GM23338 (cell line): ENCODE measurements around the gene PRUNE2. TPM values are rescaled to one million over a fixed set of nuclear protein-coding genes. Genes with fewer than 3 reads are reported as not detected.

Source experiments
- ATAC-seq: fragments of 200-7000 bp; cut with Tn5 transposase; 3 replicates; pipeline ENCODE4 v1.9.1; 2020
- DNase-seq: peaks from one replicate; pipeline ENCODE4 v3.0.0-alpha.2; 2015; ENCODE audit warnings: low spot score
- H2AFZ ChIP-seq: fragments of 200-600 bp; sonication (generic); 2 replicates; pipeline ENCODE4 v1.8.0; 2016; ENCODE audit warnings: antibody characterized with exemption, mild to moderate bottlenecking, moderate library complexity
- H3F3A ChIP-seq: fragments of 200-600 bp; sonication (generic); replicated peaks from 2 replicates; pipeline ENCODE4 v1.8.0; 2017; ENCODE audit warnings: antibody characterized with exemption, mixed run types, low read depth
- H3K27ac ChIP-seq: fragments of 200-600 bp; sonication (generic); 2 replicates; pipeline ENCODE4 v1.6.1; 2016; ENCODE audit warnings: low read depth
- H3K27me3 ChIP-seq: fragments of 200-600 bp; sonication (generic); 2 replicates; pipeline ENCODE4 v1.8.0; 2016; ENCODE audit warnings: mild to moderate bottlenecking, mixed run types, moderate library complexity; ENCODE audit not compliant: insufficient read depth
- H3K36me3 ChIP-seq: fragments of 200-600 bp; sonication (generic); 2 replicates; pipeline ENCODE4 v1.8.0; 2016; ENCODE audit warnings: mild to moderate bottlenecking; ENCODE audit not compliant: insufficient read depth
- H3K4me1 ChIP-seq: fragments of 200-600 bp; sonication (generic); 2 replicates; pipeline ENCODE4 v1.8.0; 2016; ENCODE audit warnings: mild to moderate bottlenecking, moderate library complexity; ENCODE audit not compliant: insufficient read depth
- H3K4me2 ChIP-seq: fragments of 200-600 bp; sonication (generic); 2 replicates; pipeline ENCODE4 v1.7.1; 2017; ENCODE audit warnings: mixed run types
- H3K4me3 ChIP-seq: fragments of 200-600 bp; sonication (generic); 2 replicates; pipeline ENCODE4 v1.6.1; 2016; ENCODE audit warnings: mixed run types
- H3K79me2 ChIP-seq: fragments of 200-600 bp; sonication (generic); replicated peaks from 2 replicates; pipeline ENCODE4 v1.8.0; 2017; ENCODE audit warnings: mild to moderate bottlenecking; ENCODE audit not compliant: insufficient read depth
- H3K9me2 ChIP-seq: fragments of 200-600 bp; sonication (generic); 2 replicates; pipeline ENCODE4 v1.8.0; 2017; ENCODE audit not compliant: insufficient read depth
- H4K20me1 ChIP-seq: fragments of 200-600 bp; sonication (generic); replicated peaks from 2 replicates; pipeline ENCODE4 v1.8.0; 2017; ENCODE audit warnings: mild to moderate bottlenecking; ENCODE audit not compliant: insufficient read depth
- H3K27ac Mint-ChIP-seq: 2 replicates; pipeline ENCODE4 v1.8.0; 2020; ENCODE audit warnings: inconsistent platforms, mild to moderate bottlenecking, moderate library complexity, mixed read lengths
- H3K27me3 Mint-ChIP-seq: 3 replicates; pipeline ENCODE4 v1.8.0; 2022; ENCODE audit warnings: low read depth, mild to moderate bottlenecking, moderate library complexity, mixed read lengths, inconsistent platforms; ENCODE audit not compliant: insufficient read depth, poor library complexity
- H3K36me3 Mint-ChIP-seq: 3 replicates; pipeline ENCODE4 v1.8.0; 2021; ENCODE audit warnings: low read depth, mild to moderate bottlenecking, inconsistent platforms, moderate library complexity, mixed read lengths
- H3K4me1 Mint-ChIP-seq: 3 replicates; pipeline ENCODE4 v1.8.0; 2020; ENCODE audit warnings: mild to moderate bottlenecking, inconsistent platforms, mixed read lengths
- H3K4me3 Mint-ChIP-seq: 3 replicates; pipeline ENCODE4 v1.8.0; 2021; ENCODE audit warnings: moderate library complexity, mild to moderate bottlenecking, inconsistent platforms, mixed read lengths
- H3K9me3 Mint-ChIP-seq: 3 replicates; pipeline ENCODE4 v1.8.0; 2020; ENCODE audit warnings: moderate library complexity, mild to moderate bottlenecking, inconsistent platforms, mixed read lengths
- CREB1 ChIP-seq: fragments of 250-450 bp; sonication (Bioruptor Pico); IDR thresholded peaks from 2 replicates; pipeline ENCODE4 v1.5.0; 2020; ENCODE audit warnings: low read depth, mild to moderate bottlenecking, moderate library complexity
- EZH2 ChIP-seq: fragments of 200-600 bp; sonication (generic); IDR thresholded peaks from one replicate; pipeline ENCODE4 v1.8.0; 2017; ENCODE audit warnings: antibody characterized with exemption, mild to moderate bottlenecking, low read depth; ENCODE audit not compliant: unreplicated experiment
- EZH2phosphoT487 ChIP-seq: fragments of 200-600 bp; sonication (generic); IDR thresholded peaks from one replicate; pipeline ENCODE4 v1.8.1; 2018; ENCODE audit warnings: antibody characterized with exemption; ENCODE audit not compliant: unreplicated experiment
- JUNB ChIP-seq: IDR thresholded peaks from one replicate; pipeline ENCODE4 v1.6.1; 2016; ENCODE audit warnings: antibody characterized with exemption; ENCODE audit not compliant: unreplicated experiment
- STAT1 ChIP-seq: IDR thresholded peaks from one replicate; pipeline ENCODE4 v1.6.1; 2016; ENCODE audit warnings: antibody characterized with exemption; ENCODE audit not compliant: unreplicated experiment
- ZNF331 ChIP-seq: fragments of 250-450 bp; sonication (Bioruptor Pico); IDR thresholded peaks from 2 replicates; pipeline ENCODE4 v1.5.0; 2020; ENCODE audit warnings: low read depth, mild to moderate bottlenecking, moderate library complexity
- polyA plus RNA-seq: library from polyadenylated mRNA; unstranded; fragments of >200 nt; fragmentation: Nextera tagmentation; extraction: Ambion mirVana; gene quantifications from 2 replicates; pipeline ENCODE4 v1.2.1, GENCODE V29; 2016
- total RNA-seq: library from RNA; depleted of rRNA; stranded (reverse); fragments of >200 nt; shearing (Covaris generic); gene quantifications from 2 replicates; pipeline ENCODE4 v1.2.3, GENCODE V29; 2014
- TF ChIP-seq, protein P1 (sequence below): fragments of 250-450 bp; sonication (Bioruptor Pico); IDR thresholded peaks from 2 replicates; pipeline ENCODE4 v1.5.0; 2020; ENCODE audit warnings: mild to moderate bottlenecking, moderate library complexity
- TF ChIP-seq, protein P2 (sequence below), 2 experiments: fragments of 200-600 bp in 1 of 2; sonication (generic) in 1 of 2; conservative IDR thresholded peaks; 2 replicates each; pipeline versions ENCODE4 v1.5.1 to v1.6.1; 2016 to 2017; ENCODE audit warnings: antibody characterized with exemption in 2 of 2, low read depth in 2 of 2, mild to moderate bottlenecking in 2 of 2, moderate library complexity in 1 of 2
- TF ChIP-seq, protein P3 (sequence below): IDR thresholded peaks from one replicate; pipeline ENCODE4 v1.6.1; 2018; ENCODE audit warnings: antibody characterized with exemption; ENCODE audit not compliant: unreplicated experiment

Gene PRUNE2
- total and polyA plus RNA-seq, 2 experiments from 2014 or later, result 10.6 to 26.5 TPM

DNA sequence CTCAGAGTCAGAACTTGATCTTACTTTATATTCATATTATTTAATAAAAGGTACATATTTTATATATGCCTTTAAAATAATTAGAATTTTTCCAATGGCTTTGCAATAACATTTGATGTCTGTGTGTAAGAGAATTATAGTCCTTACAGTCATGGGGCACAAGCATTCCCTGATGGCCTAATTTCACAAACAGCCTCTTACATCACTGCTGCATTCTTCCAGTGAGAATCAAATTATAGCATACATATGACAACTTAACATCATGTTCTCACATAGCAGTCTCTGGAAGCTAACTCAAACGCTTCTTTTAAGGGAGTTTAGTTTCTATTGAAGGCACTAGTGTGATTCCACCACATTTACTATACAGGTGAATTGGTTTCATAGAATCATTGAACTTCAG, 15.3 kb upstream of the PRUNE2 start:
- no peaks in the 10 kb centered on the region for H3K79me2 ChIP-seq
- TF ChIP-seq, protein P1, sequence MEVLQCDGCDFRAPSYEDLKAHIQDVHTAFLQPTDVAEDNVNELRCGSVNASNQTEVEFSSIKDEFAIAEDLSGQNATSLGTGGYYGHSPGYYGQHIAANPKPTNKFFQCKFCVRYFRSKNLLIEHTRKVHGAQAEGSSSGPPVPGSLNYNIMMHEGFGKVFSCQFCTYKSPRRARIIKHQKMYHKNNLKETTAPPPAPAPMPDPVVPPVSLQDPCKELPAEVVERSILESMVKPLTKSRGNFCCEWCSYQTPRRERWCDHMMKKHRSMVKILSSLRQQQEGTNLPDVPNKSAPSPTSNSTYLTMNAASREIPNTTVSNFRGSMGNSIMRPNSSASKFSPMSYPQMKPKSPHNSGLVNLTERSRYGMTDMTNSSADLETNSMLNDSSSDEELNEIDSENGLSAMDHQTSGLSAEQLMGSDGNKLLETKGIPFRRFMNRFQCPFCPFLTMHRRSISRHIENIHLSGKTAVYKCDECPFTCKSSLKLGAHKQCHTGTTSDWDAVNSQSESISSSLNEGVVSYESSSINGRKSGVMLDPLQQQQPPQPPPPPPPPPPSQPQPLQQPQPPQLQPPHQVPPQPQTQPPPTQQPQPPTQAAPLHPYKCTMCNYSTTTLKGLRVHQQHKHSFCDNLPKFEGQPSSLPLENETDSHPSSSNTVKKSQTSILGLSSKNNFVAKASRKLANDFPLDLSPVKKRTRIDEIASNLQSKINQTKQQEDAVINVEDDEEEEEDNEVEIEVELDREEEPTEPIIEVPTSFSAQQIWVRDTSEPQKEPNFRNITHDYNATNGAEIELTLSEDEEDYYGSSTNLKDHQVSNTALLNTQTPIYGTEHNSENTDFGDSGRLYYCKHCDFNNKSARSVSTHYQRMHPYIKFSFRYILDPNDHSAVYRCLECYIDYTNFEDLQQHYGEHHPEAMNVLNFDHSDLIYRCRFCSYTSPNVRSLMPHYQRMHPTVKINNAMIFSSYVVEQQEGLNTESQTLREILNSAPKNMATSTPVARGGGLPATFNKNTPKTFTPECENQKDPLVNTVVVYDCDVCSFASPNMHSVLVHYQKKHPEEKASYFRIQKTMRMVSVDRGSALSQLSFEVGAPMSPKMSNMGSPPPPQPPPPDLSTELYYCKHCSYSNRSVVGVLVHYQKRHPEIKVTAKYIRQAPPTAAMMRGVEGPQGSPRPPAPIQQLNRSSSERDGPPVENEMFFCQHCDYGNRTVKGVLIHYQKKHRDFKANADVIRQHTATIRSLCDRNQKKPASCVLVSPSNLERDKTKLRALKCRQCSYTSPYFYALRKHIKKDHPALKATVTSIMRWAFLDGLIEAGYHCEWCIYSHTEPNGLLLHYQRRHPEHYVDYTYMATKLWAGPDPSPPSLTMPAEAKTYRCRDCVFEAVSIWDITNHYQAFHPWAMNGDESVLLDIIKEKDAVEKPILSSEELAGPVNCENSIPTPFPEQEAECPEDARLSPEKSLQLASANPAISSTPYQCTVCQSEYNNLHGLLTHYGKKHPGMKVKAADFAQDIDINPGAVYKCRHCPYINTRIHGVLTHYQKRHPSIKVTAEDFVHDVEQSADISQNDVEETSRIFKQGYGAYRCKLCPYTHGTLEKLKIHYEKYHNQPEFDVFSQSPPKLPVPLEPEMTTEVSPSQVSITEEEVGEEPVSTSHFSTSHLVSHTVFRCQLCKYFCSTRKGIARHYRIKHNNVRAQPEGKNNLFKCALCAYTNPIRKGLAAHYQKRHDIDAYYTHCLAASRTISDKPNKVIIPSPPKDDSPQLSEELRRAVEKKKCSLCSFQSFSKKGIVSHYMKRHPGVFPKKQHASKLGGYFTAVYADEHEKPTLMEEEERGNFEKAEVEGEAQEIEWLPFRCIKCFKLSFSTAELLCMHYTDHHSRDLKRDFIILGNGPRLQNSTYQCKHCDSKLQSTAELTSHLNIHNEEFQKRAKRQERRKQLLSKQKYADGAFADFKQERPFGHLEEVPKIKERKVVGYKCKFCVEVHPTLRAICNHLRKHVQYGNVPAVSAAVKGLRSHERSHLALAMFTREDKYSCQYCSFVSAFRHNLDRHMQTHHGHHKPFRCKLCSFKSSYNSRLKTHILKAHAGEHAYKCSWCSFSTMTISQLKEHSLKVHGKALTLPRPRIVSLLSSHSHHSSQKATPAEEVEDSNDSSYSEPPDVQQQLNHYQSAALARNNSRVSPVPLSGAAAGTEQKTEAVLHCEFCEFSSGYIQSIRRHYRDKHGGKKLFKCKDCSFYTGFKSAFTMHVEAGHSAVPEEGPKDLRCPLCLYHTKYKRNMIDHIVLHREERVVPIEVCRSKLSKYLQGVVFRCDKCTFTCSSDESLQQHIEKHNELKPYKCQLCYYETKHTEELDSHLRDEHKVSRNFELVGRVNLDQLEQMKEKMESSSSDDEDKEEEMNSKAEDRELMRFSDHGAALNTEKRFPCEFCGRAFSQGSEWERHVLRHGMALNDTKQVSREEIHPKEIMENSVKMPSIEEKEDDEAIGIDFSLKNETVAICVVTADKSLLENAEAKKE (CRISPR knock-in tag), result no peak
- TF ChIP-seq CREB1 (CRISPR knock-in tag) (no peak), EZH2 (no peak), EZH2phosphoT487 (no peak), ZNF331 (CRISPR knock-in tag) (no peak), JUNB (no peak), STAT1 (no peak)
- TF ChIP-seq, protein P2, sequence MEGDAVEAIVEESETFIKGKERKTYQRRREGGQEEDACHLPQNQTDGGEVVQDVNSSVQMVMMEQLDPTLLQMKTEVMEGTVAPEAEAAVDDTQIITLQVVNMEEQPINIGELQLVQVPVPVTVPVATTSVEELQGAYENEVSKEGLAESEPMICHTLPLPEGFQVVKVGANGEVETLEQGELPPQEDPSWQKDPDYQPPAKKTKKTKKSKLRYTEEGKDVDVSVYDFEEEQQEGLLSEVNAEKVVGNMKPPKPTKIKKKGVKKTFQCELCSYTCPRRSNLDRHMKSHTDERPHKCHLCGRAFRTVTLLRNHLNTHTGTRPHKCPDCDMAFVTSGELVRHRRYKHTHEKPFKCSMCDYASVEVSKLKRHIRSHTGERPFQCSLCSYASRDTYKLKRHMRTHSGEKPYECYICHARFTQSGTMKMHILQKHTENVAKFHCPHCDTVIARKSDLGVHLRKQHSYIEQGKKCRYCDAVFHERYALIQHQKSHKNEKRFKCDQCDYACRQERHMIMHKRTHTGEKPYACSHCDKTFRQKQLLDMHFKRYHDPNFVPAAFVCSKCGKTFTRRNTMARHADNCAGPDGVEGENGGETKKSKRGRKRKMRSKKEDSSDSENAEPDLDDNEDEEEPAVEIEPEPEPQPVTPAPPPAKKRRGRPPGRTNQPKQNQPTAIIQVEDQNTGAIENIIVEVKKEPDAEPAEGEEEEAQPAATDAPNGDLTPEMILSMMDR (conservative IDR thresholded peaks at IDR 0.05; ENCODE audit: low read depth in 2 of 2), result no peak
- TF ChIP-seq, protein P3, sequence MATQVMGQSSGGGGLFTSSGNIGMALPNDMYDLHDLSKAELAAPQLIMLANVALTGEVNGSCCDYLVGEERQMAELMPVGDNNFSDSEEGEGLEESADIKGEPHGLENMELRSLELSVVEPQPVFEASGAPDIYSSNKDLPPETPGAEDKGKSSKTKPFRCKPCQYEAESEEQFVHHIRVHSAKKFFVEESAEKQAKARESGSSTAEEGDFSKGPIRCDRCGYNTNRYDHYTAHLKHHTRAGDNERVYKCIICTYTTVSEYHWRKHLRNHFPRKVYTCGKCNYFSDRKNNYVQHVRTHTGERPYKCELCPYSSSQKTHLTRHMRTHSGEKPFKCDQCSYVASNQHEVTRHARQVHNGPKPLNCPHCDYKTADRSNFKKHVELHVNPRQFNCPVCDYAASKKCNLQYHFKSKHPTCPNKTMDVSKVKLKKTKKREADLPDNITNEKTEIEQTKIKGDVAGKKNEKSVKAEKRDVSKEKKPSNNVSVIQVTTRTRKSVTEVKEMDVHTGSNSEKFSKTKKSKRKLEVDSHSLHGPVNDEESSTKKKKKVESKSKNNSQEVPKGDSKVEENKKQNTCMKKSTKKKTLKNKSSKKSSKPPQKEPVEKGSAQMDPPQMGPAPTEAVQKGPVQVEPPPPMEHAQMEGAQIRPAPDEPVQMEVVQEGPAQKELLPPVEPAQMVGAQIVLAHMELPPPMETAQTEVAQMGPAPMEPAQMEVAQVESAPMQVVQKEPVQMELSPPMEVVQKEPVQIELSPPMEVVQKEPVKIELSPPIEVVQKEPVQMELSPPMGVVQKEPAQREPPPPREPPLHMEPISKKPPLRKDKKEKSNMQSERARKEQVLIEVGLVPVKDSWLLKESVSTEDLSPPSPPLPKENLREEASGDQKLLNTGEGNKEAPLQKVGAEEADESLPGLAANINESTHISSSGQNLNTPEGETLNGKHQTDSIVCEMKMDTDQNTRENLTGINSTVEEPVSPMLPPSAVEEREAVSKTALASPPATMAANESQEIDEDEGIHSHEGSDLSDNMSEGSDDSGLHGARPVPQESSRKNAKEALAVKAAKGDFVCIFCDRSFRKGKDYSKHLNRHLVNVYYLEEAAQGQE, result no peak
- H2AFZ ChIP-seq, result no peak overlapping the region
- Mint-ChIP-seq H3K4me1 (peaks cover 13% of the 10 kb centered on the region), H3K27me3 (peaks cover 5% of the 10 kb centered on the region), H3K4me3 (no peak overlapping the region), H3K27ac (no peak overlapping the region), H3K9me3 (0 out of 3 replicates have a peak, but pooled peaks cover 3% of the 10 kb centered on the region), H3K36me3 (no peaks in the 10 kb centered on the region)
- 0 out of 2 replicates have a peak, but pooled peaks cover under 1% of the 10 kb centered on the region for H3K4me1 ChIP-seq
- H3K4me3 ChIP-seq, result no peak overlapping the region
- 0 out of 2 replicates have a peak, but pooled peaks cover 8% of the 10 kb centered on the region for H3K9me2 ChIP-seq
- H3F3A ChIP-seq, result no peaks in the 10 kb centered on the region
- H3K27ac ChIP-seq, result no peak overlapping the region
- H4K20me1 ChIP-seq, result no peaks in the 10 kb centered on the region
- ATAC-seq (no peak), DNase-seq (no peak)
- no peaks in the 10 kb centered on the region for H3K27me3 ChIP-seq
- H3K36me3 ChIP-seq, result no peaks in the 10 kb centered on the region
- no peak overlapping the region for H3K4me2 ChIP-seq
